ENCODE results near the gene TLE1.

Gene TLE1

GRCh38 chr9:81578606-81579005 is 110.7 kb downstream of the TLE1 start:
- Histone ChIP-seq H3K4me3 (ENCODE audit: low read depth, low read length, poor library complexity, severe bottlenecking) (no peak overlapping the region), H3K9me3 (ENCODE audit: low read length) (no peaks in the 10 kb centered on the region), H4K20me1 (ENCODE audit: insufficient read depth, low read length) (no peaks in the 10 kb centered on the region), H3F3A (ENCODE audit: insufficient read depth, low read length) (no peaks in the 10 kb centered on the region), H3K4me1 (ENCODE audit: insufficient read depth, low read length, severe bottlenecking) (peaks cover 19% of the 10 kb centered on the region), H3K9me2 (ENCODE audit: low read depth, low read length) (no peaks in the 10 kb centered on the region), H3K36me3 (ENCODE audit: insufficient read depth, low read length) (no peaks in the 10 kb centered on the region), H3K27ac (ENCODE audit: low read depth, low read length, poor library complexity, severe bottlenecking) (peak overlapping the region; percentile 53), H2AFZ (ENCODE audit: low read length) (no peak overlapping the region), H3K4me2 (ENCODE audit: low read length) (no peak overlapping the region), H3K27me3 (ENCODE audit: insufficient read depth, low read length) (no peaks in the 10 kb centered on the region), H3K9ac (ENCODE audit: low read length) (no peak overlapping the region), H3K79me2 (ENCODE audit: insufficient read depth, low read length) (no peaks in the 10 kb centered on the region)
- TF ChIP-seq EZH2 (IDR thresholded peaks at IDR 0.05; ENCODE audit: borderline replicate concordance, low read length) = no peak

GRCh38 chr9:81575956-81576355 is 113.4 kb downstream of the TLE1 start:
- Histone ChIP-seq H4K20me1 (ENCODE audit: insufficient read depth, low read length) (no peaks in the 10 kb centered on the region), H3K27me3 (ENCODE audit: insufficient read depth, low read length) (no peaks in the 10 kb centered on the region), H3K36me3 (ENCODE audit: insufficient read depth, low read length) (no peaks in the 10 kb centered on the region), H3K9me2 (ENCODE audit: low read depth, low read length) (no peaks in the 10 kb centered on the region), H2AFZ (ENCODE audit: low read length) (no peak overlapping the region), H3K4me2 (ENCODE audit: low read length) (no peak overlapping the region), H3F3A (ENCODE audit: insufficient read depth, low read length) (no peaks in the 10 kb centered on the region), H3K27ac (ENCODE audit: low read depth, low read length, poor library complexity, severe bottlenecking) (no peak overlapping the region), H3K4me3 (ENCODE audit: low read depth, low read length, poor library complexity, severe bottlenecking) (no peak overlapping the region), H3K9ac (ENCODE audit: low read length) (no peak overlapping the region), H3K4me1 (ENCODE audit: insufficient read depth, low read length, severe bottlenecking) (peaks cover 19% of the 10 kb centered on the region), H3K79me2 (ENCODE audit: insufficient read depth, low read length) (no peaks in the 10 kb centered on the region), H3K9me3 (ENCODE audit: low read length) (no peaks in the 10 kb centered on the region)
- TF ChIP-seq EZH2 (IDR thresholded peaks at IDR 0.05; ENCODE audit: borderline replicate concordance, low read length) (no peak), CTCF (IDR thresholded peaks at IDR 0.05; ENCODE audit: low read length) (no peak)

- Histone ChIP-seq H3K27ac (ENCODE audit: low read depth, low read length, poor library complexity, severe bottlenecking) (no peak overlapping the region), H3K36me3 (ENCODE audit: insufficient read depth, low read length) (no peaks in the 10 kb centered on the region), H2AFZ (ENCODE audit: low read length) (no peak overlapping the region), H3K27me3 (ENCODE audit: insufficient read depth, low read length) (no peaks in the 10 kb centered on the region), H3K4me2 (ENCODE audit: low read length) (no peak overlapping the region), H3K9me2 (ENCODE audit: low read depth, low read length) (no peaks in the 10 kb centered on the region), H3K79me2 (ENCODE audit: insufficient read depth, low read length) (no peaks in the 10 kb centered on the region), H3K4me1 (ENCODE audit: insufficient read depth, low read length, severe bottlenecking) (peaks cover 13% of the 10 kb centered on the region), H4K20me1 (ENCODE audit: insufficient read depth, low read length) (no peaks in the 10 kb centered on the region), H3K4me3 (ENCODE audit: low read depth, low read length, poor library complexity, severe bottlenecking) (no peak overlapping the region), H3K9ac (ENCODE audit: low read length) (no peak overlapping the region), H3K9me3 (ENCODE audit: low read length) (no peaks in the 10 kb centered on the region), H3F3A (ENCODE audit: insufficient read depth, low read length) (no peaks in the 10 kb centered on the region)
- TF ChIP-seq EZH2 (IDR thresholded peaks at IDR 0.05; ENCODE audit: borderline replicate concordance, low read length) (no peak), CTCF (IDR thresholded peaks at IDR 0.05; ENCODE audit: low read length) (no peak)
Observed at GRCh38 chr9:81574405-81574804, 114.9 kb downstream of the TLE1 start.
